Skin epidermis (tissue), 12 donors: ENCODE measurements around the gene AMER1.

Experiments used
- H3K27ac ChIP-seq, 21 experiments: fragments of 200-600 bp; sonication (generic) in 11 of 21; one replicate each; pipeline ENCODE4 v1.5.0; 2020; ENCODE audit warnings: mild to moderate bottlenecking in 3 of 21, inconsistent platforms in 2 of 21, moderate library complexity in 2 of 21
- H3K4me3 ChIP-seq, 7 experiments: fragments of 200-600 bp; sonication (generic) in 2 of 7; one replicate each; pipeline ENCODE4 v1.5.0; 2020; ENCODE audit warnings: inconsistent platforms in 2 of 7, mild to moderate bottlenecking in 2 of 7, moderate library complexity in 1 of 7

Gene AMER1

DNA sequence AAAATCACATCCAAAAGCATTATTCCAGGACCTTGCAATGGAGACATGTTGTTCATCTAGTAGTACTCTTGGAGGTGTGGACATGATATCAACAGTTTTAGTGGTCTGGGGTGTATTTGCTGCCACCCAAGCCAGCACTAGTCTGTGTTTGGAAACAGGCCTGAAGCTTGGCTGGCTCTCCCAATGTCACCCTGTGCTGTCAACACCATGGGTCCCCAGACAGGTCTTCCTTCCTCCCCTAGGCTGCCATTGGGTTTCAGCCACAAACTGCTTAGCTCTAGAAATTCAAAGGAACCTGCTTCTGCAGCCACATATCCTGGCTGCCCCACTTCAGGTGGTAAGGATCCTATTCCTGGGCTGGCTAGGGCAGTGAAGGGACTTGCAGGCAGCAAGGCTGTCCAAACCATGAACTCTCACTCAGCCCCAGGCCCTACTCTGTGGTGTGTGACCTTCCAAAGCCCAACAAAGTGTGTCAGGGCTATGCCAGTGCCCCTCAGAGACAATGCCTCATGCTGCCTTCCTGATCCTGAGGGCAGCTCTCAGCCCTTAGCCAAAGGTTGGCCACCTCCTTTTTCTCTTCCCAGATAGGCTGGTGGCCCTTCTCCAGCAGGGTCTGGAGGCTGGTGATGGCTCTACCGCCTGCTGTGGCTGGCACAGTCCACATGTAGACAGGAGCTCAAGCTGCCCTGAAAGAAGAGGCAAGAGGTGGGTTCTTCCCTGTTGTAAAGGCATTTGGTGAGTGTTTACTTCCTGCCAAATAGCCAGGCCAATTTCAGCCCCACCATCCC is 18.3 kb downstream of the AMER1 start:
- no peak overlapping the region for H3K4me3 ChIP-seq
- H3K27ac ChIP-seq, result no peak overlapping the region

DNA sequence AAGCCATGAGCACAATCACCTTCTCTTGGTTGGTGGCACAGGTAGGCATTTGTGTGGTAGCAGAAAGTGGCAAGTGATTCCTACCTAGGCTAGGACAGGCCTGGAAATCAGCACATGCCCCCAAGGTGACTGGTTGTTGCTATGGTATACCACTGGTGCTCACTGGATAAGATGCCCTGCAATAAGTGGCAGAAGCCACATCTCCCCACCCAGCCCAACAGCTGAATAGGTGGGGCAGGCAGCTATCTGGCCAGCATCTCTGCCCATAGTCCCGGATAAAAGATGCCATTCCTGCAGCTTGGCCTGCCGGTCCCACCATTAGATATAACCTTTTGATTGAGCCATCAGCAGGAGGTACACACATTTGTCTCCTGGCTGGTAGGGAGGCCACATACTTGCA is 21.1 kb downstream of the AMER1 start:
- Histone ChIP-seq H3K27ac (no peak overlapping the region), H3K4me3 (no peak overlapping the region)

DNA sequence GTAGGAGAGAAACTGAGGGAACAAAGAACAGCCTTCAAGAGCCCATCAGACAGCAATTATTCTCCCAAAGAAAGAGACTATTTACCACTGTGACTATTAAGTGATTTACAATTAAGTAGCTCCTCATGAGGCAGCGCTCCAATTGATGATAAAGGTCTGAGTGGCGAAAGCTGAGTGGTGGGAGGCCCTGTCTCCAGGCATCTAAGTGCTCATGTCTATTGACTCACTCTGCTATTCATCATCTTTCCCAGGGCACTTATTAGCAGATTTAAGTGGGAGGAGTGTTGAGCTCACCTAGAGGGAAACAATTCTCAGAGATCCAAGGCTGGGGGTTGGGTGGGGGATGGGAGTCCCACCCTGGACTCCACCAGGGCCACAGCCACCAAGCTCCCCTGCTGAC is 23.3 kb downstream of the AMER1 start:
- no peak overlapping the region for H3K27ac ChIP-seq
- H3K4me3 ChIP-seq, result no peak overlapping the region

DNA sequence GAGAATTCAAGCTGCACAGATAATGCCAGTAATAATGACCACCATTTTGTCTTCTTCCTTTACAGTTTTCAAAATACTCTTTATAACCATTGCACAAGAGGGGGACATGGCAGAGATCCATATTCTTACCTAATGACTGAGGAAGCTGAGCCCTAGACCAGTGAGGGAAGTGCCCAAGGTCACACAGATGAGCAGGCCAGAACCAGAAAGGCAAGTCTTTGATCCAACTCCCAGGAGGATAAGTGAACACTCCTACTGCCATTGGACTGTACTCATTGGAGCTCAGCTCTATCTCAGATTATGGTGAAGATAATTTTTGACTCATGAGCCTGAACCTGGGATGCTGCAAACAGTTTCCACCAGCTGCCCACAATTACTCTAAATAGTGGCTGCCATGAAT is 28.6 kb downstream of the AMER1 start:
- Histone ChIP-seq H3K27ac (no peak overlapping the region), H3K4me3 (no peak overlapping the region)

DNA sequence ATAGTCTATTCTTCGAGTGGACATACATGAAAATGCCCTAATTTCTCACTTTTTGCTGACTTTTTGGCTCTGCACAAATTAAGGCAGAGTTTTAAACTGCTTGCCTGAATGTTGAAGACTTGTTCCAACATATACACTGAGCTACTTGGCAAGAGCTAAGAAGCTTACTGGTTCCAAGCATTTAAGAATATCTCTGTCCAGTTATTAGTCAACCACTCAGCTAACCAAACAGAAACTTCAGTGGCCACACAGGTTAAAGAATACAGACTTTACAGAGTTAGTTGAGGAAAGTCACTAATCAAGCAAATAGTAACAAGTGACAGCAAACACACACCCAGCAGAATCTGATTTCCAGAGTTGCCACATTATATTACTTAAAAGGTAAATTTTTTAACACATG is 35.5 kb downstream of the AMER1 start:
- no peak overlapping the region for H3K27ac ChIP-seq
- no peak overlapping the region for H3K4me3 ChIP-seq

DNA sequence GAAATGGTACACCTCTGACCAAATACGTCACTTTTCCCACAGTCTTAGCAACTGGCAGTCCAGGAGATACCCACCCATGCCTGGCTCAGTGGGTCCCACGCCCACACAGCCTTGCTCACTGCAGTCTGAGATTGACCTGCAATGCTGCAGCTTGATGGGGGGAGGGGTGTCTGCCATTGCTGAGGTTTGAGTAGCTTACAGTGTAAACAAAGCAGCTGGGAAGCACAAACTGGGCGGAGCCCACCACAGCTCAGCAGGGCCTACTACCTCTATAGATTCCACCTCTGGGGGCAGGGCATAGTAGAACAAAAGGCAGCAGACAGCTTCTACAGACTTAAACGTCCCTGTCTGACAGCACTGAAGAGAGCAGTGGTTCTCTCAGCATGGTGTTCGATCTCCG is 52.7 kb downstream of the AMER1 start:
- Histone ChIP-seq H3K4me3 (no peak overlapping the region), H3K27ac (no peak overlapping the region)

DNA sequence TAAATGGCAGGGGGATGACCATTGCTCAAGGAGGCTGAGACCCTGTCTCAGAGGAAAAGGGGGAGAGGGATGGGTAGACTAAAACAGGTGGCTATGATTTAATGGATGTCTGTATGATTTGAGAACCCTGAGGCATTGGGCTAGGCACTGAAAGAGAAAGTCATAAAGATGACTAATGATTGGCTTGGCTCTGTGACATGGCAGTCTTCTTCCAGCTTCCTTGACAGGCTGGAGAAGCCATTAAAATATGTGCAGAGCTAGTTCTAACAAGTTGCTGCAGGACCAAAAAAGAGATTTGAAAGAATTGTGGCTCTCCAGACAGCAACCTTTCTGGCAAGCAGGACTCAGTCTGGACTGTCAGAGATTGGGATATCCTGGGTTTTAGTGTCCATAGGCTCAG is 53.6 kb downstream of the AMER1 start:
- Histone ChIP-seq H3K27ac (no peak overlapping the region), H3K4me3 (no peak overlapping the region)

DNA sequence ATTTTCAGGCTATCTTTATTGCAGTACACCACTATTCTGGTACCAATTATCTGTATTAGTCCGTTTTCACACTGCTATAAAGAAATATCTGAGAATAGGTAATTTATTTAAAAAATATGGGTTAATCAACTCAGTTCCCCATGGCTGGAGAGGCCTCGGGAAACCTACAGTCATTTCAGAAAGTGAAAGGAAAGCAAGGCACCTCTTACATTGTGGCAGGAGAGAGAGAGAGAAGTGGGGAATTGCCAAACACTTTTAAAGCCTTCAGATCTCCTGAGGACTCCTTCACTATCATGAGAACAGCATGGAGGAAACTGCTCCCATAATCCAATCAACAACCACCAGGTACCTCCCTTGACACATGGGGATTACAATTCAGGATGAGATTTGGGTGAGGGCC is 54.7 kb downstream of the AMER1 start:
- no peak overlapping the region for H3K4me3 ChIP-seq
- no peak overlapping the region for H3K27ac ChIP-seq
